Mesothelial cell of epicardium (in vitro differentiated cells): ENCODE measurements around the gene CCDC191. TPM values are rescaled to one million over a fixed set of nuclear protein-coding genes. Genes with fewer than 3 reads are reported as not detected.

ENCODE experiments used
- DNase-seq, 2 experiments: peaks; one replicate each; pipeline ENCODE4 v3.0.0; 2021; ENCODE audit warnings: low spot score in 2 of 2; ENCODE audit not compliant: unreplicated experiment in 2 of 2
- H3K27ac Mint-ChIP-seq: 2 replicates; pipeline ENCODE4 v1.8.0; 2021; ENCODE audit warnings: mixed read lengths
- H3K27me3 Mint-ChIP-seq: 2 replicates; pipeline ENCODE4 v1.8.0; 2021; ENCODE audit warnings: low read depth, mixed read lengths
- H3K36me3 Mint-ChIP-seq: 2 replicates; pipeline ENCODE4 v1.8.0; 2021; ENCODE audit warnings: mixed read lengths
- H3K4me1 Mint-ChIP-seq: 2 replicates; pipeline ENCODE4 v1.8.0; 2021; ENCODE audit warnings: mixed read lengths
- H3K4me3 Mint-ChIP-seq: 2 replicates; pipeline ENCODE4 v1.8.0; 2021; ENCODE audit warnings: mild to moderate bottlenecking, moderate library complexity, mixed read lengths
- H3K9me3 Mint-ChIP-seq: 2 replicates; pipeline ENCODE4 v1.8.0; 2021; ENCODE audit warnings: mixed read lengths
- total RNA-seq: library from RNA; stranded (reverse); gene quantifications from 3 replicates; pipeline ENCODE4 v1.2.1, GENCODE V29; 2021
- TF ChIP-seq, protein P1 (sequence below): fragments of 200-600 bp; sonication (generic); IDR thresholded peaks from one replicate; pipeline ENCODE4 v1.5.0; 2021; ENCODE audit warnings: antibody characterized with exemption; ENCODE audit not compliant: unreplicated experiment

The CCDC191 gene
- 8.8 to 10.8 TPM (median 10.3 TPM) in 3 replicates for total RNA-seq

GRCh38 chr3:114056130-114057010 is at the start of gene CCDC191, which contains the start of gene QTRT2:
CCDC191 (minus strand) TSS chr3:114056526; CDS start chr3:114056466, 60 bp downstream.
QTRT2 (plus strand) TSS chr3:114056737; CDS start chr3:114065258, 8,521 bp downstream.
- peak within 1 kb of the TSS; percentile 94 for H3K4me3 Mint-ChIP-seq
- peak within 1 kb of the TSS; percentile 98 for H3K27ac Mint-ChIP-seq
- TF ChIP-seq, protein P1, sequence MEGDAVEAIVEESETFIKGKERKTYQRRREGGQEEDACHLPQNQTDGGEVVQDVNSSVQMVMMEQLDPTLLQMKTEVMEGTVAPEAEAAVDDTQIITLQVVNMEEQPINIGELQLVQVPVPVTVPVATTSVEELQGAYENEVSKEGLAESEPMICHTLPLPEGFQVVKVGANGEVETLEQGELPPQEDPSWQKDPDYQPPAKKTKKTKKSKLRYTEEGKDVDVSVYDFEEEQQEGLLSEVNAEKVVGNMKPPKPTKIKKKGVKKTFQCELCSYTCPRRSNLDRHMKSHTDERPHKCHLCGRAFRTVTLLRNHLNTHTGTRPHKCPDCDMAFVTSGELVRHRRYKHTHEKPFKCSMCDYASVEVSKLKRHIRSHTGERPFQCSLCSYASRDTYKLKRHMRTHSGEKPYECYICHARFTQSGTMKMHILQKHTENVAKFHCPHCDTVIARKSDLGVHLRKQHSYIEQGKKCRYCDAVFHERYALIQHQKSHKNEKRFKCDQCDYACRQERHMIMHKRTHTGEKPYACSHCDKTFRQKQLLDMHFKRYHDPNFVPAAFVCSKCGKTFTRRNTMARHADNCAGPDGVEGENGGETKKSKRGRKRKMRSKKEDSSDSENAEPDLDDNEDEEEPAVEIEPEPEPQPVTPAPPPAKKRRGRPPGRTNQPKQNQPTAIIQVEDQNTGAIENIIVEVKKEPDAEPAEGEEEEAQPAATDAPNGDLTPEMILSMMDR: no peak
- peak; percentile 94 to 97 for DNase-seq
- H3K9me3 Mint-ChIP-seq: no peaks in the 10 kb centered on the region
- H3K4me1 Mint-ChIP-seq: peaks cover 28% of the 10 kb centered on the region
- H3K36me3 Mint-ChIP-seq: no peaks in the 10 kb centered on the region
- H3K27me3 Mint-ChIP-seq: no peaks in the 10 kb centered on the region

DNA sequence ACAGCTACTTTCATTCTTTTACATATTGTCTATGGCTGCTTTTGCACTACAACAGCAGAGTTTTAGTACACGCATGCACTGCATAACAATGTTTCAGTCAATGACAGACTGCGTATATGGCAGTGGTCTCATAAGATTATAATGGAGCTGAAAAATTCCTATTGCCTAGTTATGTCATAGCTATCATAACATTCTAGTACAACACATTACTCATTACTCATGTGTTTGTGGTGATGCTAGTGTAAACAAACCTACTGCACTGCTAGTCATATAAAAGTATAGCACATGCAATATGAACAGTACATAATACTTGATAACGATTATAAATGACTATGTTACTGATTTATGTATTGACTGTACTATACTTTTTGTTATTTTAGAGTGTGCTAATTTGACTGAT is 48.1 kb upstream of the CCDC191 start:
- DNase-seq: no peak
- Mint-ChIP-seq H3K9me3 (no peaks in the 10 kb centered on the region), H3K4me1 (no peaks in the 10 kb centered on the region), H3K36me3 (no peaks in the 10 kb centered on the region), H3K27me3 (peaks cover 7% of the 10 kb centered on the region), H3K27ac (no peak overlapping the region), H3K4me3 (no peak overlapping the region)
- TF ChIP-seq, protein P1: no peak

- no peaks in the 10 kb centered on the region for H3K4me1 Mint-ChIP-seq
- peaks cover 5% of the 10 kb centered on the region for H3K27me3 Mint-ChIP-seq
- TF ChIP-seq, protein P1: no peak
- H3K9me3 Mint-ChIP-seq: no peaks in the 10 kb centered on the region
- H3K27ac Mint-ChIP-seq: no peak overlapping the region
- H3K36me3 Mint-ChIP-seq: no peaks in the 10 kb centered on the region
- no peak overlapping the region for H3K4me3 Mint-ChIP-seq
- DNase-seq: no peak
Observed at GRCh38 chr3:114103858-114104257, 47.5 kb upstream of the CCDC191 start.

GRCh38 chr3:114103181-114103580 is 46.9 kb upstream of the CCDC191 start:
- H3K9me3 Mint-ChIP-seq: no peaks in the 10 kb centered on the region
- no peak overlapping the region for H3K4me3 Mint-ChIP-seq
- no peak for DNase-seq
- no peaks in the 10 kb centered on the region for H3K4me1 Mint-ChIP-seq
- no peak overlapping the region for H3K27ac Mint-ChIP-seq
- peaks cover 5% of the 10 kb centered on the region for H3K27me3 Mint-ChIP-seq
- no peaks in the 10 kb centered on the region for H3K36me3 Mint-ChIP-seq
- TF ChIP-seq, protein P1: no peak

- no peaks in the 10 kb centered on the region for H3K4me1 Mint-ChIP-seq
- H3K27ac Mint-ChIP-seq: no peak overlapping the region
- no peaks in the 10 kb centered on the region for H3K9me3 Mint-ChIP-seq
- no peaks in the 10 kb centered on the region for H3K36me3 Mint-ChIP-seq
- TF ChIP-seq, protein P1: no peak
- DNase-seq: no peak
- no peak overlapping the region for H3K4me3 Mint-ChIP-seq
- H3K27me3 Mint-ChIP-seq: peaks cover 4% of the 10 kb centered on the region
Observed at GRCh38 chr3:114101101-114101500, 44.8 kb upstream of the CCDC191 start.
